ENCODE measurements around the gene ADAMTS2.

DNA sequence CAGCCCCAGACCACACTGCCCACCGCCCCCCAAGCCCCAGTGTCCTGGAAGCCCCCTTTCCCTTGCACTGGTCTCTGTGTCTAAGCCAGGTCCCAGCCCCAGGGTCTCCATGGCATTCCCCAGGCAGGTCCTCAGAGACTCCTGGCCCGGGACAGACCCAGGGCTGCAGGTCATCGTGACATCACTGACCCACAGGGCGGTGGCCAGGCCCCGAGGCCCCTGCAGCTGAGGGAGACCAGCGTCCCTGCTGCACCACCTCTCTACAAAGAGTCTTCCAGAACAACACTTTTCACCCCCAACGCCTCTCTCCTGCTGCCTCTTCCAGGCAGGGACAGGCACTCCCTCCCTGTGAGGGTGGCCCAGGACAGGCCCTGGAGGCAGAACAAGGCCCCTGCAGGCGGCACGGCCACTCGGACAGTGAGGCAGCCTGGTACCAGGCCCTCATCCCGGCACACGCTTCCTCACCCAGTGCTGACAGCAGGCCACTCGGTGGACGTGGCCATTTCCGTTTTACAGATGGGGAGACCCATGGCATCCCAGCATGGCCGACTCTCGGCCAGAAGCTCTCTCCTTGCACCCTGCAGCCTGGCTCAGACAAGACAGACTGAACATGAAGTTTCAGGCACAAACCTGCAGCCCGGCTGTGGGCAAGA lies 136.4 kb downstream of the ADAMTS2 start:
- TF ChIP-seq CTCF (IDR thresholded peaks at IDR 0.05), result no peak
- TF ChIP-seq EZH2 (IDR thresholded peaks at IDR 0.05), result no peak
- no peak for TF ChIP-seq EZH2phosphoT487 (IDR thresholded peaks at IDR 0.05)

Measured in neural progenitor cell (in vitro differentiated cells).